Endothelial cell (in vitro differentiated cells): ENCODE data around the gene ZFR. TPM values are rescaled to one million over a fixed set of nuclear protein-coding genes. Genes with fewer than 3 reads are reported as not detected.
"Not testable (repeated sequence)": the region's sequence is repeated elsewhere in the genome, so short reads cannot be mapped to it uniquely, and the experiment has no call there.

ENCODE experiments used
- DNase-seq: peaks from one replicate; pipeline ENCODE4 v3.0.0; 2021; ENCODE audit warnings: low spot score
- H3K27ac Mint-ChIP-seq: one replicate; pipeline ENCODE4 v1.8.0; 2021; ENCODE audit warnings: mixed read lengths, inconsistent platforms; ENCODE audit not compliant: unreplicated experiment
- H3K27me3 Mint-ChIP-seq: one replicate; pipeline ENCODE4 v1.8.0; 2021; ENCODE audit warnings: mild to moderate bottlenecking, moderate library complexity, mixed read lengths, inconsistent platforms; ENCODE audit not compliant: unreplicated experiment
- H3K36me3 Mint-ChIP-seq: one replicate; pipeline ENCODE4 v1.8.0; 2021; ENCODE audit warnings: mild to moderate bottlenecking, low read depth, mixed read lengths, inconsistent platforms; ENCODE audit not compliant: unreplicated experiment
- H3K4me1 Mint-ChIP-seq: one replicate; pipeline ENCODE4 v1.8.0; 2021; ENCODE audit warnings: mild to moderate bottlenecking, mixed read lengths, inconsistent platforms; ENCODE audit not compliant: unreplicated experiment
- H3K4me3 Mint-ChIP-seq: one replicate; pipeline ENCODE4 v1.8.0; 2021; ENCODE audit warnings: mild to moderate bottlenecking, mixed read lengths, inconsistent platforms; ENCODE audit not compliant: unreplicated experiment
- H3K9me3 Mint-ChIP-seq: one replicate; pipeline ENCODE4 v1.8.0; 2021; ENCODE audit warnings: mixed read lengths, inconsistent platforms; ENCODE audit not compliant: unreplicated experiment
- CTCF ChIP-seq: fragments of 200-600 bp; sonication (generic); IDR thresholded peaks from one replicate; pipeline ENCODE4 v1.5.0; 2021; ENCODE audit warnings: antibody characterized with exemption; ENCODE audit not compliant: unreplicated experiment
- total RNA-seq: library from RNA; stranded (reverse); fragmentation: NEBNext Ultra II Directional; extraction: Animal tissue kit (Norgen Biotek cat#: 25700); gene quantifications from one replicate; pipeline ENCODE4 v1.2.1, GENCODE V29; 2021; ENCODE audit not compliant: unreplicated experiment

ZFR gene
- total RNA-seq, 1 donor from 2014 or later: 72.9 TPM

- peaks cover 2% of the 10 kb centered on the region for H3K27me3 Mint-ChIP-seq
- DNase-seq: no peak
- H3K4me1 Mint-ChIP-seq: peaks cover 7% of the 10 kb centered on the region
- peak overlapping the region; percentile 2 for H3K27ac Mint-ChIP-seq
- no peak overlapping the region for H3K4me3 Mint-ChIP-seq
- H3K36me3 Mint-ChIP-seq: peaks cover 30% of the 10 kb centered on the region
- TF ChIP-seq CTCF: no peak
- H3K9me3 Mint-ChIP-seq: no peaks in the 10 kb centered on the region
Observed at GRCh38 chr5:32369032-32369431, 75.5 kb downstream of the ZFR start.

GRCh38 chr5:32367271-32367670 is 77.3 kb downstream of the ZFR start:
- not testable (repeated sequence) for H3K4me1 Mint-ChIP-seq, H3K27ac Mint-ChIP-seq, DNase-seq, H3K27me3 Mint-ChIP-seq, H3K9me3 Mint-ChIP-seq, H3K4me3 Mint-ChIP-seq
- H3K36me3 Mint-ChIP-seq: peaks cover 30% of the 10 kb centered on the region

GRCh38 chr5:32365623-32366022 is 78.9 kb downstream of the ZFR start:
- Mint-ChIP-seq H3K9me3 (no peaks in the 10 kb centered on the region), H3K36me3 (peaks cover 19% of the 10 kb centered on the region), H3K27ac (no peak overlapping the region), H3K4me1 (peaks cover 2% of the 10 kb centered on the region), H3K27me3 (peaks cover 2% of the 10 kb centered on the region), H3K4me3 (no peak overlapping the region)
- no peak for DNase-seq
- TF ChIP-seq CTCF: no peak

- DNase-seq: no peak
- Mint-ChIP-seq H3K27me3 (no peaks in the 10 kb centered on the region), H3K36me3 (peaks cover 10% of the 10 kb centered on the region), H3K27ac (no peak overlapping the region), H3K4me1 (peaks cover 2% of the 10 kb centered on the region), H3K4me3 (no peak overlapping the region), H3K9me3 (no peaks in the 10 kb centered on the region)
- TF ChIP-seq CTCF: no peak
Observed at GRCh38 chr5:32363030-32363429, 81.5 kb downstream of the ZFR start.

GRCh38 chr5:32362527-32362926 is 82.0 kb downstream of the ZFR start:
- no peak for DNase-seq
- Mint-ChIP-seq H3K27me3 (no peaks in the 10 kb centered on the region), H3K4me3 (no peak overlapping the region), H3K4me1 (peaks cover 2% of the 10 kb centered on the region), H3K27ac (no peak overlapping the region), H3K9me3 (no peaks in the 10 kb centered on the region), H3K36me3 (peaks cover 13% of the 10 kb centered on the region)
- TF ChIP-seq CTCF: no peak

GRCh38 chr5:32360906-32361305 is 83.6 kb downstream of the ZFR start:
- Mint-ChIP-seq H3K27ac (peak overlapping the region; percentile 52), H3K36me3 (peaks cover 13% of the 10 kb centered on the region), H3K27me3 (no peaks in the 10 kb centered on the region), H3K4me3 (no peak overlapping the region), H3K4me1 (peaks cover 2% of the 10 kb centered on the region), H3K9me3 (no peaks in the 10 kb centered on the region)
- DNase-seq: no peak
- no peak for TF ChIP-seq CTCF
